HL-60 (cell line): ENCODE results near the gene BLOC1S1.

Experiments
- DNase-seq, 2 experiments: peaks; one replicate each; pipeline ENCODE4 v3.0.0-alpha.2; 2010 to 2020; ENCODE audit warnings: low read depth in 1 of 2, low spot score in 1 of 2
- H3K27ac ChIP-seq: fragments of 250-450 bp; sonication (Bioruptor Pico); replicated peaks from 2 replicates; pipeline ENCODE4 v1.5.1; 2020; ENCODE audit warnings: mild to moderate bottlenecking, moderate library complexity
- H3K27me3 ChIP-seq: fragments of 250-450 bp; sonication (Bioruptor Pico); 2 replicates; pipeline ENCODE4 v1.5.1; 2021; ENCODE audit warnings: mild to moderate bottlenecking, moderate library complexity; ENCODE audit not compliant: insufficient read depth, poor library complexity, severe bottlenecking
- H3K4me3 ChIP-seq: replicated peaks from 2 replicates; pipeline ENCODE4 v1.5.1; 2011; ENCODE audit warnings: mild to moderate bottlenecking, control low read depth, low read length; ENCODE audit not compliant: insufficient read depth
- GABPA ChIP-seq: IDR thresholded peaks from 2 replicates; pipeline ENCODE4 v1.6.1; 2012; ENCODE audit warnings: low read depth
- POLR2AphosphoS5 ChIP-seq: IDR thresholded peaks from 2 replicates; pipeline ENCODE4 v1.6.1; 2012; ENCODE audit warnings: low read depth
- SPI1 ChIP-seq: IDR thresholded peaks from 2 replicates; pipeline ENCODE4 v1.6.1; 2012; ENCODE audit warnings: low read depth, mild to moderate bottlenecking, borderline replicate concordance
- TF ChIP-seq, protein P1 (sequence below): IDR thresholded peaks from 2 replicates; pipeline ENCODE4 v1.6.1; 2012; ENCODE audit warnings: low read depth; ENCODE audit not compliant: insufficient replicate concordance
- TF ChIP-seq, protein P2 (sequence below): IDR thresholded peaks from one replicate; pipeline ENCODE4 v1.5.1; 2011; ENCODE audit warnings: low read length, control low read depth, inconsistent platforms; ENCODE audit not compliant: insufficient read depth

The BLOC1S1 gene

DNA sequence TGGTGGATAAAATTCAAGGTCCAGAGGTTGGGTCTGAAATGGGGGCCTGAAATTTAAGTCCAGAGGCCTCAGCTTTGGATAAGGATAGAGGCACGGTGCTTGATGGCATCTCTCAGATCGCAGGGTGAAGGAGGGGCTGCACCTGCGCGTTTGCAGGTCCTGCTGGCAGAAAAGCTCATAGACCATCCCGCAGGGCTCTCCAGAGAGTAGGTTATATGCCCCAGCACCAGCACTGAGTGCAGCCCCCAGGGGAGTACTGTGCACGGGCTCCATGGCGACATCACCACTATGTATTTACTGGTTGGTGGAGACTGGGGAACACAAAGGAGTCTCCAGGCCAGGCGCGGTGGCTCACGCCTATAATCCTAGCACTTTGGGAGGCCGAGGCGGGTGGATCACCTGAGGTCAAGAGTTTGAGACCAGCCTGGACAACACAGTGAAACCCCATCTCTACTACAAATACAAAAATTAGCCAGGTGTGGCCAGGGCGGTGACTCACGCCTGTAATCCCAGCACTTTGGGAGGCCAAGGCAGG, 17.2 kb downstream of the BLOC1S1 start:
- TF ChIP-seq, protein P1, sequence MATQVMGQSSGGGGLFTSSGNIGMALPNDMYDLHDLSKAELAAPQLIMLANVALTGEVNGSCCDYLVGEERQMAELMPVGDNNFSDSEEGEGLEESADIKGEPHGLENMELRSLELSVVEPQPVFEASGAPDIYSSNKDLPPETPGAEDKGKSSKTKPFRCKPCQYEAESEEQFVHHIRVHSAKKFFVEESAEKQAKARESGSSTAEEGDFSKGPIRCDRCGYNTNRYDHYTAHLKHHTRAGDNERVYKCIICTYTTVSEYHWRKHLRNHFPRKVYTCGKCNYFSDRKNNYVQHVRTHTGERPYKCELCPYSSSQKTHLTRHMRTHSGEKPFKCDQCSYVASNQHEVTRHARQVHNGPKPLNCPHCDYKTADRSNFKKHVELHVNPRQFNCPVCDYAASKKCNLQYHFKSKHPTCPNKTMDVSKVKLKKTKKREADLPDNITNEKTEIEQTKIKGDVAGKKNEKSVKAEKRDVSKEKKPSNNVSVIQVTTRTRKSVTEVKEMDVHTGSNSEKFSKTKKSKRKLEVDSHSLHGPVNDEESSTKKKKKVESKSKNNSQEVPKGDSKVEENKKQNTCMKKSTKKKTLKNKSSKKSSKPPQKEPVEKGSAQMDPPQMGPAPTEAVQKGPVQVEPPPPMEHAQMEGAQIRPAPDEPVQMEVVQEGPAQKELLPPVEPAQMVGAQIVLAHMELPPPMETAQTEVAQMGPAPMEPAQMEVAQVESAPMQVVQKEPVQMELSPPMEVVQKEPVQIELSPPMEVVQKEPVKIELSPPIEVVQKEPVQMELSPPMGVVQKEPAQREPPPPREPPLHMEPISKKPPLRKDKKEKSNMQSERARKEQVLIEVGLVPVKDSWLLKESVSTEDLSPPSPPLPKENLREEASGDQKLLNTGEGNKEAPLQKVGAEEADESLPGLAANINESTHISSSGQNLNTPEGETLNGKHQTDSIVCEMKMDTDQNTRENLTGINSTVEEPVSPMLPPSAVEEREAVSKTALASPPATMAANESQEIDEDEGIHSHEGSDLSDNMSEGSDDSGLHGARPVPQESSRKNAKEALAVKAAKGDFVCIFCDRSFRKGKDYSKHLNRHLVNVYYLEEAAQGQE, result no peak
- no peak for TF ChIP-seq GABPA
- no peak for TF ChIP-seq POLR2AphosphoS5
- TF ChIP-seq SPI1, result no peak
- TF ChIP-seq, protein P2, sequence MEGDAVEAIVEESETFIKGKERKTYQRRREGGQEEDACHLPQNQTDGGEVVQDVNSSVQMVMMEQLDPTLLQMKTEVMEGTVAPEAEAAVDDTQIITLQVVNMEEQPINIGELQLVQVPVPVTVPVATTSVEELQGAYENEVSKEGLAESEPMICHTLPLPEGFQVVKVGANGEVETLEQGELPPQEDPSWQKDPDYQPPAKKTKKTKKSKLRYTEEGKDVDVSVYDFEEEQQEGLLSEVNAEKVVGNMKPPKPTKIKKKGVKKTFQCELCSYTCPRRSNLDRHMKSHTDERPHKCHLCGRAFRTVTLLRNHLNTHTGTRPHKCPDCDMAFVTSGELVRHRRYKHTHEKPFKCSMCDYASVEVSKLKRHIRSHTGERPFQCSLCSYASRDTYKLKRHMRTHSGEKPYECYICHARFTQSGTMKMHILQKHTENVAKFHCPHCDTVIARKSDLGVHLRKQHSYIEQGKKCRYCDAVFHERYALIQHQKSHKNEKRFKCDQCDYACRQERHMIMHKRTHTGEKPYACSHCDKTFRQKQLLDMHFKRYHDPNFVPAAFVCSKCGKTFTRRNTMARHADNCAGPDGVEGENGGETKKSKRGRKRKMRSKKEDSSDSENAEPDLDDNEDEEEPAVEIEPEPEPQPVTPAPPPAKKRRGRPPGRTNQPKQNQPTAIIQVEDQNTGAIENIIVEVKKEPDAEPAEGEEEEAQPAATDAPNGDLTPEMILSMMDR, result no peak
- Histone ChIP-seq H3K27me3 (no peaks in the 10 kb centered on the region), H3K27ac (no peak overlapping the region), H3K4me3 (no peak overlapping the region)
- no peak for DNase-seq

DNA sequence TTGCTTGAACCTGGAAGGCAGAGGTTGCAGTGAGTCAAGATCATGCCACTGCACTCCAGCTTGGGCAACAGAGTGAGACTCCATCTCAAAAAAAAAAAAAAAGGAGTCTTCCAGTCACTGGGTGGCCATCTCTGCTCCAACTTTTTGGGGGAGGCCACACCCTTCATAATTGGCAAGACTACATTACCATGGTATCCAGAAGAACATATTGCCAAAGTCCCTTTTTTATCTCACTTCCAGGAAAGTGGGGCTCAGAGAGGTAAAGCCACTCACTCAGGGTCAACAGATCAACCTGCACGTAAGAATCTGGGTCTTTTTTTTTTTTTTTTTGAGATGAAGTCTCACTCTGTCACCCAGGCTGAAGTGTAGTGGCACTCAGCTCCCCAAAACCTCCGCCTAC, 18.0 kb downstream of the BLOC1S1 start:
- no peak overlapping the region for H3K27ac ChIP-seq
- H3K4me3 ChIP-seq, result no peak overlapping the region
- TF ChIP-seq POLR2AphosphoS5 (no peak), GABPA (no peak), SPI1 (no peak)
- TF ChIP-seq, protein P2, result no peak
- TF ChIP-seq, protein P1, result no peak
- H3K27me3 ChIP-seq, result no peaks in the 10 kb centered on the region
- DNase-seq, result no peak

DNA sequence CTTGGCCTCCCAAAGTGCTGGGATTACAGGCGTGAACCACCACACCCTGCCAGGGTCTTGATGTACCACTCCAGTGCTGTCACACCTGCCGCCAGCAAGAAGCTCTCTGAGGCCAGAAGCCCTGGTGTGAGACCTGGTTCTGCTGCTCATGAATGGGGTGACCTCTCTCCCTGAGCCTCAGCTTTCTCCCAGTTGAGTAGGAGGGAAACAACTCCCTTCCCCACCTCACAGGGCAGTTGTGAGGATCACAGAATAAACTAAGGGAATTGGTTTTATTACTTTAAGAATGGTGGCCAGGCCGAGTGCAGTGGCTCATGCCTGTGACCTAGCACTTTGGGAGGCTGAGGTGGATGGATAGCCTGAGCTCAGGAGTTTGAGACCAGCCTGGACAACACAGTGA, 18.7 kb downstream of the BLOC1S1 start:
- Histone ChIP-seq H3K27me3 (no peaks in the 10 kb centered on the region), H3K4me3 (no peak overlapping the region), H3K27ac (no peak overlapping the region)
- DNase-seq, result no peak
- no peak for TF ChIP-seq GABPA

DNA sequence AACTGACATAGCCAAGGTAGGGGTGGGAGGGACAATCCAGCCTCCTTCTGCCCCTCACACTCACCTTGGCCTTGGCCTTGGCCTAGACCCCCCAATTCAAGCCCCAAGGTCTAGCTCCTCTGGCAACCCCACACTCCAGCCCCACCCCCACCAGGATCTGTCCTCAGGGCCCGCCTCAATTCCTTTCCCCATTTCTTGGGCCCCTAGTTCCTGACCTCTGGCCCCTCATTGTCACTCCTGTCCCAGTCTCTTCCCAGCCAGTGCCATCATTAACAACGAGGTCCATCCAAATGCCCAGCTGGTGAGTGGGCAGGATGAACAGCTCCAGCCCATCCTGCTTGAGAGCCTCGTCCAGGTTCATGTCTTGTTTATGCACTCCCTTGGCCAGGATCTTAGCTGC, 20.2 kb downstream of the BLOC1S1 start:
- Histone ChIP-seq H3K4me3 (no peak overlapping the region), H3K27me3 (no peaks in the 10 kb centered on the region), H3K27ac (no peak overlapping the region)
- DNase-seq, result no peak
- TF ChIP-seq GABPA, result no peak
- no peak for TF ChIP-seq POLR2AphosphoS5
- TF ChIP-seq, protein P2, result no peak
- no peak for TF ChIP-seq SPI1
- TF ChIP-seq, protein P1, result no peak
